Islet precursor cell (in vitro differentiated cells): Measurements from ENCODE around the gene HNRNPH1.

Source experiments
- DNase-seq: peaks from one replicate; pipeline ENCODE4 v3.0.0-alpha.2; 2018

HNRNPH1 gene

GRCh38 chr5:179621551-179622214 lies 1.8 kb downstream of the HNRNPH1 start:
- no peak for DNase-seq

GRCh38 chr5:179620703-179621350 lies 2.6 kb downstream of the HNRNPH1 start:
- no peak for DNase-seq

GRCh38 chr5:179620293-179620692 lies 3.2 kb downstream of the HNRNPH1 start:
- no peak for DNase-seq

- DNase-seq, result no peak
Measured at GRCh38 chr5:179619776-179620175, 3.7 kb downstream of the HNRNPH1 start.

GRCh38 chr5:179618923-179619554 lies 4.4 kb downstream of the HNRNPH1 start:
- DNase-seq, result no peak

- DNase-seq, result no peak
Measured at GRCh38 chr5:179617930-179618329, 5.5 kb downstream of the HNRNPH1 start.

GRCh38 chr5:179616002-179616594 lies 7.4 kb downstream of the HNRNPH1 start:
- DNase-seq, result no peak

- no peak for DNase-seq
Measured at GRCh38 chr5:179615203-179615602, 8.3 kb downstream of the HNRNPH1 start.

GRCh38 chr5:179614745-179615144 lies 8.7 kb downstream of the HNRNPH1 start:
- DNase-seq, result no peak

- no peak for DNase-seq
Measured at GRCh38 chr5:179613460-179614071, 9.9 kb downstream of the HNRNPH1 start.

- no peak for DNase-seq
Measured at GRCh38 chr5:179612577-179613459, 10.7 kb downstream of the HNRNPH1 start.

- no peak for DNase-seq
Measured at GRCh38 chr5:179610903-179611265, 12.6 kb downstream of the HNRNPH1 start.

- DNase-seq, result no peak
Measured at GRCh38 chr5:179610109-179610902, 13.2 kb downstream of the HNRNPH1 start.

GRCh38 chr5:179609834-179610108 lies 13.7 kb downstream of the HNRNPH1 start:
- DNase-seq, result no peak

- DNase-seq, result peak; percentile 71
Measured at GRCh38 chr5:179608131-179608581, 15.3 kb downstream of the HNRNPH1 start.

GRCh38 chr5:179607160-179607931 lies 16.1 kb downstream of the HNRNPH1 start:
- peak; percentile 64 for DNase-seq

- no peak for DNase-seq
Measured at GRCh38 chr5:179606910-179607159, 16.6 kb downstream of the HNRNPH1 start.

- no peak for DNase-seq
Measured at GRCh38 chr5:179606071-179606909, 17.2 kb downstream of the HNRNPH1 start.

GRCh38 chr5:179605026-179605833 lies 18.2 kb downstream of the HNRNPH1 start:
- DNase-seq, result peak; percentile 58
